Stimulated activated CD4-positive, alpha-beta T cell treated with anti-CD3 and anti-CD28 coated beads, Interleukin-15, amount 100 ng/mL, for 1 hour (primary cell): ENCODE measurements around the gene ODC1.
"Not testable (repeated sequence)": the region's sequence is repeated elsewhere in the genome, so short reads cannot be mapped to it uniquely, and the experiment has no call there.

Source experiments
- DNase-seq, 2 donors: peaks; one replicate each; pipeline ENCODE4 v3.0.0-alpha.2; 2020; ENCODE audit warnings: low read depth in 1 of 2, low spot score in 1 of 2

The ODC1 gene

GRCh38 chr2:10453905-10454298 lies 5.8 kb upstream of the ODC1 start:
- DNase-seq, result no peak

GRCh38 chr2:10452956-10453904 lies 5.1 kb upstream of the ODC1 start:
- DNase-seq, result no peak

- no peak for DNase-seq
These were observed 4.2 kb upstream of the ODC1 start for GRCh38 chr2:10452312-10452711.

- DNase-seq, result no peak
These were observed 3.7 kb upstream of the ODC1 start for GRCh38 chr2:10451819-10452218.

- DNase-seq, result no peak
These were observed 1.9 kb upstream of the ODC1 start for GRCh38 chr2:10449838-10450691.

- DNase-seq, result no peak
These were observed 1.3 kb upstream of the ODC1 start for GRCh38 chr2:10449486-10449831.

GRCh38 chr2:10448576-10449485 lies 704 bp upstream of the ODC1 start:
- DNase-seq, result peak; percentile 91 to 95

- DNase-seq, result peak in 1 of 2 donors; percentile 40
These were observed 730 bp downstream of the ODC1 start for GRCh38 chr2:10447300-10447894.

- no peak for DNase-seq
These were observed 1.5 kb downstream of the ODC1 start for GRCh38 chr2:10446631-10447030.

GRCh38 chr2:10444463-10444862 lies 3.7 kb downstream of the ODC1 start:
- no peak for DNase-seq

- DNase-seq, result not testable (repeated sequence)
These were observed 5.5 kb downstream of the ODC1 start for GRCh38 chr2:10442469-10443126.

- DNase-seq, result no peak
These were observed 6.2 kb downstream of the ODC1 start for GRCh38 chr2:10441948-10442347.

- DNase-seq, result no peak
These were observed 7.4 kb downstream of the ODC1 start for GRCh38 chr2:10440736-10441135.

- no peak for DNase-seq
These were observed 8.2 kb downstream of the ODC1 start for GRCh38 chr2:10439971-10440370.

GRCh38 chr2:10439185-10439879 lies 8.8 kb downstream of the ODC1 start:
- DNase-seq, result no peak

- DNase-seq, result no peak
These were observed 9.4 kb downstream of the ODC1 start for GRCh38 chr2:10438688-10439087.

- no peak for DNase-seq
These were observed 10.3 kb downstream of the ODC1 start for GRCh38 chr2:10437806-10438205.

GRCh38 chr2:10436583-10437110 lies 11.5 kb downstream of the ODC1 start:
- DNase-seq, result no peak

- no peak for DNase-seq
These were observed 12.3 kb downstream of the ODC1 start for GRCh38 chr2:10435820-10436204.
